NCI-H510A treated with DMSO at 0.1 percent for 48 hours (cell line): Measurements from ENCODE around the gene RAB28.
A peak's percentile ranks its signal among the peaks of the same experiment; 100 is the strongest.

Experiments
- DNase-seq: peaks from one replicate; lab custom pipeline; 2025; lab: John Stamatoyannopoulos, UW

Gene RAB28

DNA sequence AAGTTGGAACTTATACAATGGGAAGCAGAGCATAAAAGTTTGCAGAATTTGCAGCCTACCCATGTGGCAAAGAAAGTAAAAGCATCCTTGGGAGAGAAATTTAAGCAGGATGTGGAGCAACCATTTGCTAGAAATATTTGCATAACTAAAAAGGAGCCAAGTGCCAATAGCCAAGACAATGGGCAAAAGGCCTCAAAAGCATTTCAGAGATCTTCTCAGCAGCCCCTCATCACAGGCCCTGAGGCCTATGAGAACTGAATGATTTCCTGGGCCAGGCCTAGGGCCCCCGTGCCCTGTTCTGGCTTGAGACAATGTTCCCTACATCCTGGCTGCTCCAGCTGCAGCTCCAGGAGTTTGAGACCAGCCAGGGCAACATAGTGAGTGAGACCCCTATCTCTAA, 25.3 kb upstream of the RAB28 start:
- DNase-seq, result no peak

- DNase-seq, result no peak
Measured at GRCh38 chr4:13504374-13504773, 20.2 kb upstream of the RAB28 start.

DNA sequence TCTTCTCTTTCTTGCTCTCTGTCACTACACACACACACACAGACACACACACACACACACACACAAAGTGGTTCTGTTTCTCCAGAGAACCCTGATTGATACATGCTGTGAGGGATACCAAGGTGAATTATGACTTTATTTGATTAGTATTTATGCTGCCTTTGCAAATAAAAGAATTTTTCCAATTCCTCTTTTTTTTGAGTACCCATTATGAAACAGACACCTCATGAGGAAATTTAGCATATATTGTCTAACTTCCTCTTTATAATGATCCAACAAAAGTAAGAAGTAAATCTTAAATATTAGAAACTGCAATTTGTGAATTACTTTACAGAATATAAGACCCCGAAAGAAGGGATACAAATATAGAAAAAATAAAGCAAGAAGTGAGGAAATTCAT, 14.3 kb upstream of the RAB28 start:
- no peak for DNase-seq

DNA sequence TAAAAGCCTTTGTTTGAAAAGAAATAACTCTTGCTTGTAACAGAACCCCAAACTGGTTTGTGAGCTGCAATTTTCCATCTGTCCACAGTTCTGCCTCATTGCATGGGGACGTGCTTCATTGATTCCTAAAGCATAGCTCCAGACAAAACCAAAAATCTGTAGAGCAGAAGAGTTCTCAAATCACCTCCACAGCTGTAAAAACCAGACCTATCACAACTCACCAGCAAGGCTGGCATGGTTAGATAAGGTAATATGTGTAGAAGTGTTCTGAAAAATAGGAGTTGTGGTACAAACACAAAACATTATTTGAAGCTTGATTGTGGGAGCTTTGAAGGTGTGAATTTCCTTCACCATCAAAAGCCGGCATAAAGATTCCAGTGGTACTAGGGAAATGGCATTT, 12.5 kb upstream of the RAB28 start:
- DNase-seq, result no peak

DNA sequence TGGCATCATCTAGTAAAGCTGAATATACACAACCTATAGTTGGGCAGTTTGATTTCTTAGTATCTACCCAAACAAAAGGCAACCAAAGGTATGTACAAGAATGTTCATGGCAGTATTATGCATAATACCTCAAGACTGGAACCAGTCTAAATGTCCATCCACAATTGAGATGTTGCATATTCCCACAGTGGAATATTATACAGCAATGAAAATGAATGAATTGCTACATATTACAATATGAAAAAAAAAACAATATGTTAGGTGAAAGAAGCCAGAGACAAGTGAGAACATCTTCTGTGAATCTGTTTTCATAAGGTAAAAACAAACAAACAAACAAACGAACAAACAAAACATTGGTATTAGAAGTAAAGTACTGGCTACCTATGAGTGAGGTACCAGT, 11.6 kb upstream of the RAB28 start:
- no peak for DNase-seq

DNA sequence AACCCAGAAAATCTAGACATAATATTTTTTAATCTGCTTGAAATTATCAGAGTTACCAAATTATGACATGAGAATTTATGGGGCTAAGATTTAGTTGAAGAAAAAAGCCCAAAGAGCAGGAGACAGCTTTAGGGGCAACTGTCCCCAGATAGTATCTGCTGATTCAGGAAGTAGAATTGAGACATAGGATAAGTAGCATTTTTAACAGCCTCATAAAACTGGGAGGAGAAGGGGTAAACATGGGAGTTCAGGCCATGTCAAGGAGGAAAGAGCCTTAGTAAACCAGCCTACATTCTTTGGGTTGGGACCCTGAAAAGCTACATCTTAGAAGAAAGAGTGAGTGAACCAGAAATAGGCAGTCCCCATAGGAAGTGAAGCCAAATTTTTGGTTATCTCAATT, 9.7 kb upstream of the RAB28 start:
- no peak for DNase-seq

DNA sequence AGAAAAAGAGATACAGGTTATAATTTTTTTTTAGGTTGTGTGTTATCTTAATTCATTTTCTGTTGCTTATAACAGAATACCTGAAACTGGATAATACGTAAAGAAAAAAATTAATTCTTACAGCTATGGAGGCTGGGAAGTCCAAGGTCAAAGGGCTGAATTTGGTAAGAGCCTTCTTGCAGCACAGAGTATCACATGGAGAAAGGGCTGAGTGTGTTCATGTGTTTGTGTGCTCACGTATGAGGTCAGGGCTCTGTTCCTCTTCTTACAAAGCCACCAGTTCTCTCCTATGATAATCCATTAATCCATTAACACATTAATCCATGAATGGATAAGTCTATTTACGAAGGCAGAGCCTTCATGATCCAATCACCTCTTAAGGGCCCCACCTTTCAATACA, 8.6 kb upstream of the RAB28 start:
- DNase-seq, result no peak

DNA sequence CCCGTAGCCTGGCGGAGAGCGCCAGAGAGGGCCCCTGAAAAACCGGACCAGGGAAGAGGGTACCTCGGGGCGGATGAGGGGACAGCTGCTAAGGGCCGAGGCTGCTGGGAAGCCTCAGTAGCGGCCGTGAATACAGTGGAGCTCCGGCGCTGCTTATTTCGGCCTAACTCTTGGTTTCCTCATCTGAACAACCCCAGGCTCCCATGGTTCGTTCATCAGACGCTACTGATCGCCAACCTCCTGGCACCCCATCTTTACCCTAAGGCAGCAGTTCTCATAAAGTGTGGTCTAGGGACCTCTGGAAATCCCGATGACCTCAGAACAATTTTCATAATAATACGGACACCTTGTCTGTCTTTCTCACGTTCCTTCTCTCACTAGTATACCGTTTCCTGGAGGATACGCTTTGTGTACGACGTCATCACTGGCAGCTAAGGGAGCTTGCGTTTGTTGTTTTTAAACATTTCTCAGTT, 645 bp upstream of the RAB28 start:
- peak; percentile 30 for DNase-seq

GRCh38 chr4:13483768-13484121, 395 bp downstream of the RAB28 start:
- DNase-seq, result peak; percentile 25

GRCh38 chr4:13483136-13483767, 888 bp downstream of the RAB28 start:
- DNase-seq, result peak; percentile 5

DNA sequence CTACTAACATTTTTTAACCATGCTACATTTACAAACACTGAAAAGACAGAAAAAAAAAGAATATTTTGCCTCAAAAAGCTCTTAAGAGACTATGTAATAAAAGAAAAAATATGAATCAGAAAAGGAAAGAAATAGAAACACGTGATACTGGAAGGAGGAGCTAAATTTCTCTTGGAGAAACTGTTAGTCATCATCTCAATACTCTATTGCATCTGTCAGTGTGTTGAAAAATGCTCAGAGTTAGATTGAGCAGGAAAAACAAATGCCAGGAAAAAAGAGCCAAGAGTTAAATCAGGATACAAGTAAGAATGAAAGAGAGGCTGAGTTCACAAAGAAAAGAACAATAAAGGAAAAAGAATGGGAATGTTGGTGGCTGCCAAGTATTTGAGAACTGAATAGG, 2.6 kb downstream of the RAB28 start:
- no peak for DNase-seq

- no peak for DNase-seq
Measured at GRCh38 chr4:13478707-13479106, 5.4 kb downstream of the RAB28 start.

- no peak for DNase-seq
Measured at GRCh38 chr4:13478131-13478530, 6.0 kb downstream of the RAB28 start.

- no peak for DNase-seq
Measured at GRCh38 chr4:13476915-13477314, 7.2 kb downstream of the RAB28 start.

GRCh38 chr4:13476152-13476551, 8.0 kb downstream of the RAB28 start:
- DNase-seq, result no peak

DNA sequence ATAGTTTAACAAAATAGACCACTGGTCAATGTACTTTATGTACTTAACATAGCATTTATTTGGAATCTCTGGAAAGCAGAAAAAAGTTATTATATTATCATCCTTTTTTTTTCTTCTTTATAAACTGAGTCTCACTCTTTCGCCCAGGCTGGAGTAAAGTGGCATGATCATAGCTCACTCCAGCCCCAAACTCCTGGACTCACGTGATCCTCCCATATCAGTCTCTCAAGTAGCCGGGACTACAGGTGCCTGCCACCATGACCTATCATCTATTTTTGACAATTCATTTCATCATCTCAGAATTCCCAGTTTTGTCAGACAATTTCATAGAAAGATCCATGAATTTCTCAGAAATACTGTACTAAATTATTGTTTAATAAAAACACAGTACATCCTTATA, 12.7 kb downstream of the RAB28 start:
- no peak for DNase-seq

- no peak for DNase-seq
Measured at GRCh38 chr4:13470379-13470778, 13.8 kb downstream of the RAB28 start.

- no peak for DNase-seq
Measured at GRCh38 chr4:13464973-13465372, 19.2 kb downstream of the RAB28 start.

DNA sequence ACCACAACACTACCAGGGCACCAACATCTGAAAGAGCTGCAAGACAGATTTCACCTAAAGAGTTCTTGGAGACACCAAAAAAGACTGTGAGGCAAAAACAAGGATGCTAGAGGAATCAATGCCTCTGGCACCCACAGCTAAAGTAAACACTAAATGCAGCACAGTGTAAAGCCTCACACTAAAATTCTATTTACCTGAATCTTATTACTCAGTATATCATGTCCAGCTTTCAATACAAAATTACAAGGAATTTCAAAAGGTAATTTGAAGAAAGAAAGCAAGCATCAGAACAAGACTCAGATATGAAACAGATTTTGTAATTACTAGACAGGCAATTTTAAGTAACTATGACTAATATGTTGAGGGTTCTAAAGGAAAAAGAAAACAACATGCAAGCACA, 19.6 kb downstream of the RAB28 start:
- DNase-seq, result no peak

DNA sequence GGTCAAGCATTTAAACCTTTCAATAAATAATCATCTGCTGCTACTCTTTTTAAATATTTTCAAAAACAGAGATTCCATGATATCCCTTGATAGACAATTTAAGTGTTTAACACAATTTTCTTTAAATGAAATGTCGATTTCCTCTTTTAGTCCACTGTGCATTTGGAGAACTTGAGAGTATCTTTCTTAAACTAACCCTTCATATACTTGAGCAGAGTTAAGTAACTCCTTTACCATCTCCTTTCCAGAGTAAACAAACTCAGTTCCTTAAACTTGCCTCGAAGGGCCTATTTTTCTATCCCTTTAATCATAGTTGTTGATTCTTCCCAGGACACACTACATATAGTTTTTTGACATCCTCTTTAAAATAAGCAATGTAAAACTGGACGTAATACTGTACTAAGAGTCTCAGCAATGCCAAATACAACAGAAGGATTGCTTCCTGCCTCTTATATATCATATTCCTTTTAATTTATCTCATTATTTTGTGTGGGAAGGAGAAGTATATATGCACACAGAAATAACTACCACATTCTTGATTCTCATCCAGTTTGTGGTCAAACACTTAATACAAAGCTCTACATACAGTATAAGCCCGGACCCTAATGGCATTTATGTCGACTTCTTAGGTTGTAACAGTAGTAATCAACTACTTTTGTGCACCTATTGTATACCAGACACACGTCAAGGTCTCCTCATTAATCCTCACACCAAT, 22.8 kb downstream of the RAB28 start:
- DNase-seq, result no peak

DNA sequence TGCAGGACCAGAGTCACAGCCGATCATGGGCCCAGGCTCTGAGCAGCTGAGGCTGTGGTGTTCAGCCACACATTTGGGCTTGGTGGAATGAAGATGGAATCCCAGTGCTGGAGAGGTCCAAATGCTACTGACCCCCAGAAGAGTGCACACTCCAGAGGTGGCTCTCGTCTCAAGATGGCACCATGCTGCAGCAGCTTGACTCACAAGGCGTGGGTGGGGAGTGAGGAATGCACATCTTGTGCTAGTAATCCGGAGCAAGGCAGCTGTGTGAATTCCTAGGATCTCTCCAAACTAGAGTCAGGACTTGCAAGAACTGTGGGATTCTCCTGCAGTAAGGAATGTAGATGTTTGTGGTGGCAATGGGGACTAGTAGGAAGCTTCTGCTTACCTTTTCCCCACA, 28.7 kb downstream of the RAB28 start:
- no peak for DNase-seq

- DNase-seq, result no peak
Measured at GRCh38 chr4:13454786-13455185, 29.4 kb downstream of the RAB28 start.

GRCh38 chr4:13452927-13453579, 31.1 kb downstream of the RAB28 start:
- no peak for DNase-seq

- no peak for DNase-seq
Measured at GRCh38 chr4:13449590-13449989, 34.5 kb downstream of the RAB28 start.
